Suprapubic skin (tissue), 4 donors: ENCODE results near the gene KANSL3. TPM values are rescaled to one million over a fixed set of nuclear protein-coding genes. Genes with fewer than 3 reads are reported as not detected.

Experiments used
- DNase-seq, 2 donors: peaks; one replicate each; pipeline ENCODE4 v3.0.0-alpha.2; 2019; ENCODE audit warnings: low spot score in 2 of 2
- H3K27ac ChIP-seq: fragments of 200-600 bp; sonication (generic); one replicate; pipeline ENCODE4 v1.5.1; 2019
- H3K27me3 ChIP-seq: fragments of 200-600 bp; sonication (generic); one replicate; pipeline ENCODE4 v1.5.1; 2019
- H3K36me3 ChIP-seq: fragments of 200-600 bp; sonication (generic); one replicate; pipeline ENCODE4 v1.5.1; 2019
- H3K4me1 ChIP-seq: fragments of 200-600 bp; sonication (generic); one replicate; pipeline ENCODE4 v1.5.1; 2019
- H3K4me3 ChIP-seq: fragments of 200-600 bp; sonication (generic); one replicate; pipeline ENCODE4 v1.5.1; 2019; ENCODE audit warnings: mild to moderate bottlenecking
- H3K9me3 ChIP-seq: fragments of 200-600 bp; sonication (generic); one replicate; pipeline ENCODE4 v1.5.1; 2019
- EP300 ChIP-seq: sonication (generic); formaldehyde crosslinking; IDR thresholded peaks from one replicate; pipeline ENCODE4 v1.6.1; 2017; ENCODE audit warnings: antibody characterized with exemption
- POLR2A ChIP-seq, 2 donors: fragments of 450-650 bp; IDR thresholded peaks; one replicate each; pipeline ENCODE4 v1.6.1; 2017; ENCODE audit warnings: antibody characterized with exemption in 2 of 2, mild to moderate bottlenecking in 2 of 2, moderate library complexity in 2 of 2
- POLR2AphosphoS5 ChIP-seq, 3 donors: sonication (generic); formaldehyde crosslinking; IDR thresholded peaks; one replicate each; pipeline ENCODE4 v1.6.1; 2017; ENCODE audit warnings: antibody characterized with exemption in 3 of 3
- WGBS: methylation state at CpG from one replicate; pipeline ENCODE4 v1.1.5; 2018; 5-methylcytosine and 5-hydroxymethylcytosine counted together
- total RNA-seq, 4 donors: library from RNA; depleted of rRNA; stranded (reverse); fragments of >200 nt; gene quantifications; one replicate each; pipeline ENCODE4 v1.1.0, GENCODE V29; 2016
- TF ChIP-seq, protein P1 (sequence below), 2 donors: fragments of 200-600 bp in 1 of 2; fragments of 450-650 bp in 1 of 2; sonication (generic) in 1 of 2; IDR thresholded peaks; one replicate each; pipeline ENCODE4 v1.5.1; 2016 to 2019; ENCODE audit warnings: antibody characterized with exemption in 2 of 2, mild to moderate bottlenecking in 1 of 2, moderate library complexity in 1 of 2

Gene KANSL3
- total RNA-seq, 4 donors from 2014 or later = 29.3 to 70.5 (median 37.4) TPM

DNA sequence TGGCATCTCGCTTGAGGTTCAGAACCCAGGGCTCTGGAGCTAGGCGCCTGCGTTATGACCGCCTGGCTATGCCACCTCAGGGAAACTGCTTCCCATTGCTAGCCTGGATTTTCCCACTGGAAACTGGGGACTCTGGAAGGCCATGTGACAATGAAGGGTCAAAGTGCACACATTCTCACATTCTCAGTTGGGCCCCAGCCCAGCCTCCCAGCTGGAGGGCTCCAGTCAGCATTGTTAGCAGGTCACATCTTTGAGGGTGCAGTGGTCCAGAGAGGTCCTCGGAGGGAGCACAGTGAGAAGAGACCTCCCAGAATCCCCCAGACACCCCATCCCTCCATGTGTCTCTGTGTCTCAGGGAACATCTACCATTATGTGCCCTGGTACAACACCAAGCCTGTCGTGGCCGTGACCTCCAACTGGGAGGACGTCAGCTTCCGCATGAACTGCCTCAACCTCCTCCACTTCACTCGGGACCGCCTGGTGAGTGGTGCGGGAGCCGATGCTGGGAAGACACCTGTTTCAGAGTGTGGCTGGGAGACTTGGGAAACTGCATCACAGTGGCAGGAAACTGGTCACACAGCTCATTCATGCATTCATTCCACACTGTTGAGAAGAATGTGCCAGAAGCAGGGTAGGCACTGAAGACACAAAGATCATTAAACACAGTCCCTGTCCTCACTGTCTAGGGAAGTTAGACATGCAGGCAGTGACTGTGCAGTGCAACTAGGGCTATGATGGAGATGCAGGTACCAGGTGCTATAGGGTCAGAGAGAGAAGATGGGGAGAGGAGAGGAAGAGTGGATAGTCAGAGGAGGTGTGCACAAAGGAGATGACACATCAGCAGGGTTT is 46.1 kb upstream of the KANSL3 start:
- no peak for TF ChIP-seq EP300
- TF ChIP-seq, protein P1, sequence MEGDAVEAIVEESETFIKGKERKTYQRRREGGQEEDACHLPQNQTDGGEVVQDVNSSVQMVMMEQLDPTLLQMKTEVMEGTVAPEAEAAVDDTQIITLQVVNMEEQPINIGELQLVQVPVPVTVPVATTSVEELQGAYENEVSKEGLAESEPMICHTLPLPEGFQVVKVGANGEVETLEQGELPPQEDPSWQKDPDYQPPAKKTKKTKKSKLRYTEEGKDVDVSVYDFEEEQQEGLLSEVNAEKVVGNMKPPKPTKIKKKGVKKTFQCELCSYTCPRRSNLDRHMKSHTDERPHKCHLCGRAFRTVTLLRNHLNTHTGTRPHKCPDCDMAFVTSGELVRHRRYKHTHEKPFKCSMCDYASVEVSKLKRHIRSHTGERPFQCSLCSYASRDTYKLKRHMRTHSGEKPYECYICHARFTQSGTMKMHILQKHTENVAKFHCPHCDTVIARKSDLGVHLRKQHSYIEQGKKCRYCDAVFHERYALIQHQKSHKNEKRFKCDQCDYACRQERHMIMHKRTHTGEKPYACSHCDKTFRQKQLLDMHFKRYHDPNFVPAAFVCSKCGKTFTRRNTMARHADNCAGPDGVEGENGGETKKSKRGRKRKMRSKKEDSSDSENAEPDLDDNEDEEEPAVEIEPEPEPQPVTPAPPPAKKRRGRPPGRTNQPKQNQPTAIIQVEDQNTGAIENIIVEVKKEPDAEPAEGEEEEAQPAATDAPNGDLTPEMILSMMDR (IDR thresholded peaks at IDR 0.05) = no peak
- TF ChIP-seq POLR2A (IDR thresholded peaks at IDR 0.05) = no peak
- no peak for TF ChIP-seq POLR2AphosphoS5 (IDR thresholded peaks at IDR 0.05)
- DNase-seq = no peak
- Histone ChIP-seq H3K36me3 (no peaks in the 10 kb centered on the region), H3K9me3 (no peaks in the 10 kb centered on the region), H3K4me3 (no peak overlapping the region), H3K27ac (no peak overlapping the region), H3K4me1 (no peaks in the 10 kb centered on the region), H3K27me3 (peaks cover 17% of the 10 kb centered on the region)
- WGBS = 97% methylated on average over 13 of the region's 13 CpGs

DNA sequence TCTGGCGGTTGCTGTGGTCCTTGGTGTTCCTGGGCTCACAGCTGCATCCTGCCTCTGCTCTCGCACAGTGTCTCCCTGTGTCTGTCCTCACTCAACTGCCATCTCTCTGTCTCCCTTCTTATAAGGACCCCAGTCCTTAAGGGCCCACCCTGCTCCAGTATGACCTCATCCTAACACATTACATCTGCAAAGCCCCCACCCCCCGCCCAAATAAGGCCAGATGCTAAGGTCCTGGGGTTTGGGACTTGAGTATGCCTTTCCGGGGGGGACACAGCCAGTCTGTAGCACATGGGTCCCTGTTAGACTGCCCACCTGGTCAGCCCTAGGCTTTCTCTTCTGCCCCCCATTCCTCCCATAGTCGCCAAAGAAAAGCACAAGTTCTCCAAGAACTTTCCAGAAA is 45.2 kb upstream of the KANSL3 start:
- Histone ChIP-seq H3K9me3 (no peaks in the 10 kb centered on the region), H3K36me3 (no peaks in the 10 kb centered on the region), H3K4me1 (no peaks in the 10 kb centered on the region), H3K27me3 (peaks cover 17% of the 10 kb centered on the region), H3K4me3 (no peak overlapping the region), H3K27ac (no peak overlapping the region)
- no peak for DNase-seq
- TF ChIP-seq EP300 (no peak), POLR2A (IDR thresholded peaks at IDR 0.05) (no peak), POLR2AphosphoS5 (IDR thresholded peaks at IDR 0.05) (no peak)
- TF ChIP-seq, protein P1 (IDR thresholded peaks at IDR 0.05) = no peak
- WGBS = 87% methylated on average over 5 of the region's 5 CpGs

DNA sequence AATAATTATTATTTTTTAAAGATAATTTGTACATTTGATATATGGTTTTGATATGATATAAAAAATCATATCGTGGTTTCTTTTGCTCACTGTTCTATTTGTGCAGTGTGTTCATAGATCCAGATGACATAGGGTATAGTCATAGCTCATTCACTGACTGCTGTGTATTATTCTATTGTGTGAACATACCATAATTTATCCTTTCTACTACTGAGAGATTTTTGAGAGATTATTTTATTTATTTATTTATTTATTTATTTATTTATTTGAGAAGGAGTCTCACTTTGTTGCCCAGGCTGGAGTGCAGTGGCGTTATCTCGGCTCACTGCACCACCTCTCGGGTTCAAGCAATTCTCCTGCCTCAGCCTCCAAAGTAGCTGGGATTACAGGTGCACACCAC is 43.4 kb upstream of the KANSL3 start:
- TF ChIP-seq POLR2A (IDR thresholded peaks at IDR 0.05) (no peak), POLR2AphosphoS5 (IDR thresholded peaks at IDR 0.05) (no peak), EP300 (no peak)
- TF ChIP-seq, protein P1 (IDR thresholded peaks at IDR 0.05) = no peak
- H3K4me3 ChIP-seq = no peak overlapping the region
- 96% methylated on average over 4 of the region's 4 CpGs for WGBS
- no peak for DNase-seq
- no peaks in the 10 kb centered on the region for H3K36me3 ChIP-seq
- no peaks in the 10 kb centered on the region for H3K9me3 ChIP-seq
- peaks cover 12% of the 10 kb centered on the region for H3K27me3 ChIP-seq
- no peak overlapping the region for H3K27ac ChIP-seq
- no peaks in the 10 kb centered on the region for H3K4me1 ChIP-seq

DNA sequence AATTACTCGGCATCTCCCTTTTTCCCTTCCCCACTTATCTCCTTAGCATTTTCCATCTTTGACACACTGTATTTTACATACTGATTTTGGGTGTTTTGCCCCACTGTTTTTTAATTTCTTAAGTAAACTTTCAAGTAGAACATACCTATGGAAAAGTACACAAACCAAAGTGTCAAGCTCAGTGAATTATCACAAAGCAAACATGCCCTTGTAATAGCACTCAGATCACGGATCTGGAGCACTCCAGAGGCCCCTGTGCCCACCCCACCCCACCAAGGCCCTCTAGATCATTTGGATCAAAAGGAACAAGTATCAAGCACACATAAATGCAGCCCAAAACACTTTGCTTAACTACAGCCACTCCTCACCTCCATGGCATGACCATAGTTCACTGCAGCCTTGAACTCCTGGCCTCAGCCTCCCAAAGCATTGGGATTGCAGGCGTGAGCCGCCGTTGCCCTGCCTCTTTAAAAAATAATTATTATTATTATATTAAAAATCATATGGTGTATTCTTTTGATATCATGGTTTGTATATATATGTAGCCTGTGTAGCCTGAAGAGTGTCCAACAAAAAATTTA is 42.5 kb upstream of the KANSL3 start:
- WGBS = 84% methylated on average over 5 of the region's 5 CpGs
- no peak overlapping the region for H3K27ac ChIP-seq
- TF ChIP-seq POLR2AphosphoS5 (IDR thresholded peaks at IDR 0.05) (no peak), EP300 (no peak), POLR2A (IDR thresholded peaks at IDR 0.05) (no peak)
- TF ChIP-seq, protein P1 (IDR thresholded peaks at IDR 0.05) = no peak

DNA sequence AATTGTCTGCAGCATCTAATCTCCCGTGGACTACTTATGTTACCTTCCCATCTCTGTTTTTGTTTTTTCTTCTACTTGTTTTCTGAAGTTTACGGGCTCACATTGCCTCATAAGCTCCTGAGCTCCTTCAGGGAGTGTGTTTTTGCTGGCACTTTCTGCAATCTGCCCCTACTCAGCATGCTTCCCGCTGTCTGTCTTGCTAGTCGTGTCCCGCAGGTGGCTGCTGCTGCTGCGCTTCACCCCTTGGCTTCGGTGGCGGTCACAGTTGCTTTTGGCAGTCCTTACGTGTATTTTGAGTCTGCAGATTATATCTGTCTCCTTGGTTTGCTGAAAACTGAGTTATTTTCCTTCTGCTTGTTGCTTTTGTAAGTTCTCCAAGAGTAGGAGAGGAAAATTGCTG is 41.7 kb upstream of the KANSL3 start:
- Histone ChIP-seq H3K36me3 (no peaks in the 10 kb centered on the region), H3K9me3 (no peaks in the 10 kb centered on the region), H3K4me1 (no peaks in the 10 kb centered on the region), H3K27ac (no peak overlapping the region), H3K27me3 (peaks cover under 1% of the 10 kb centered on the region), H3K4me3 (no peak overlapping the region)
- TF ChIP-seq POLR2AphosphoS5 (IDR thresholded peaks at IDR 0.05) = no peak
- no peak for TF ChIP-seq POLR2A (IDR thresholded peaks at IDR 0.05)
- TF ChIP-seq, protein P1 (IDR thresholded peaks at IDR 0.05) = no peak
- no peak for TF ChIP-seq EP300
- 33% methylated on average over 9 of the region's 9 CpGs for WGBS
- no peak for DNase-seq

More for the DNA sequence above, 42.5 kb upstream of the KANSL3 start:
- Histone ChIP-seq H3K36me3 (no peaks in the 10 kb centered on the region), H3K4me1 (no peaks in the 10 kb centered on the region), H3K9me3 (no peaks in the 10 kb centered on the region), H3K4me3 (no peak overlapping the region), H3K27me3 (peaks cover 8% of the 10 kb centered on the region)
- no peak for DNase-seq
